Embryonic facial prominence (tissue), 1 donor: ENCODE results near the gene ECM2.

Experiments used
- DNase-seq: peaks from one replicate; pipeline ENCODE4 v3.0.0-alpha.2; 2016; ENCODE audit errors: extremely low spot score

The ECM2 gene

DNA sequence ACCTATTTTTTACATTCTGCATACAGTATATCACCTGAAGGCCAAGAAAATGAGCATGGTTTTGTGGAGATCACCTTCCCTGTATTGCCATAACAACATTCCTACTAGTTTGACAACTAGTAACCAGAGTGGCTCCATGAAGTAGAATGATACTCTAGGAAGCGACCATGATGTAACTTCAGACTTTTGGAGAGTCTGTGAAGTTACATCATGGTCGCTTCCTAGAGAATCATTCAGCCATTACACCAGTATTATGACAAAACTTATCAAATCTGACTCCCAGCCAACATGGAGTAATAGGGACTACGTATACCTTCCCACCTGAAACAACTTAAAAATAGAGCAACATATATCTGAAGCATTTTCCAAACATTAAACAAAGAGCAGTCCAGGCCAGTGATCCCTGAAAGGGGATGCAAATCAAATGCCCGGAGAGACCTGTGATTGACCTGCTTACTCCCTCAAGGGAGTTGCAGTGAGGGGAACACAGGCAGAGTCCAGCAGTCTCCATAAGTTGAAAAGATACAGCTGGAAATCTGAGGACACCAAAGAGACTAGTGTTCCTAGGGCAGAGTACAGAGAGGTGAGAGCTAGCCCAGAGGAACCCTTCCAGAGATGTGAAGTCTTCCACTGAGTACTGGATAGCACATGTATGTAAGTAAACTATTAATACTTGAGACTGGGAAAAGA lies 7.8 kb downstream of the ECM2 start:
- DNase-seq, result no peak

GRCh38 chr9:92527291-92527828 lies 8.4 kb downstream of the ECM2 start:
- DNase-seq, result no peak

- no peak for DNase-seq
Observed at GRCh38 chr9:92525306-92525705, 10.5 kb downstream of the ECM2 start.

DNA sequence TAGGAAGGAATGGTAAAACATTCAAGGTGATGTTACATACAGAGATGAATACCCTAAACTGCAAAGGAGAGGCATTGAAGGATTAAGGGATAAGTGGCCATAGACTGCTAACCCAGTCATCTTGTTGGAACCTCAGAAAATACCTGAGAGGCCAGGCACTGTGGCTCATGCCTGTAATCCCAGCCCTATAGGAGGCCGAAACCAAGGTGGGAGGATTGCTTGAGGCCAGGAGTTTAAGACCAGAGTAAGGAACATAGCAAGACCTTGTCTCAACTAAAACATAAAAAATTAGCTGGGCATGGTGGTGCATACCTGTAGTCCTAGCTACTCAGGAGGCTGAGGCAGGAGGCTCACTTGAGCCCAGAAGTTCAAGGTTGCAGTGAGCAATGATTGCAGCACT lies 10.9 kb downstream of the ECM2 start:
- no peak for DNase-seq

DNA sequence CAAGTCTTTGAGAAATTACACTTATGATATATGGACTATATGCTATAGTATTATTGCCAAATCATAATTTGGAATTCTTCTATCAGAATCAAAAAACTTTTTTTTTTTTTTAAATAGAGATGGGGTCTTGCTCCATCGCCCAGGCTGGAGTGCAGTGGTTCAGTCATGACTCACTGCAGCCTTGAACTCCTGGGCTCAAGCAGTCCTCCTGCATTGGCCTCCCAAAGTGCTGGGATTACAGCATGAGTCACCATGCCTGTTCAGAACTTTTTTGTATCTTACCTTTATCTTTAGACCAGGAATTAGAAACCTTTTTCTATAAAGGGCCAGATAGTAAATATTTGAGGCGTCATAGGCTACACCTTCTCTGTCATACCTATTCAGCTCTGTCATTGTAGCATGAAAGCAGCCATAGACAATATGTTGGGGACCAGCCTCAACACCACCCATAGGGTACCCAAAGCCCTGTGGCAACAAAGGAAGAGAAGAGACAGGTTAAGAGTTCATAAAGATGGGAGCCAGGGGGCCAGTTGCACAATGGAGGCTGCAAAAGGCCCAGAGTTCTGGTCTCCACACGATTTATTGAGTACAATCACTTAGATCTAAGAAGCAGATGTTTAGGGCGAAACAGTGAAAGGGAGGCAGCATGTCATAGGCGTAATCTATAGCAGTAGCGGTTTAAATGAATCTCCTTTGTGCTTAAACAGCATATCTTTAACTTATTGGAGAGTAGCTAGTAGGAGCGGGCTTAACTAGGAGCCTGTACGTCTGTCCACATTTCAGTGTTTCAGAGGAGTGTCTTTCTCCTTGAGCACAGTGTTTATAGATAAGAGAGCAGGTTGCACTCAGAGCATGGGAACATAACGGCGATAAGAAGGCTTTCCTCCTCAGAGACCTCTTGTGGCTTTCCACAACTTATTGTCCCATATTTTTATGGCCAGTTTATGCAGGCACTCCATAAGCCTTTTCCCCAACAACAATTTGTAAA lies 12.5 kb downstream of the ECM2 start:
- no peak for DNase-seq

DNA sequence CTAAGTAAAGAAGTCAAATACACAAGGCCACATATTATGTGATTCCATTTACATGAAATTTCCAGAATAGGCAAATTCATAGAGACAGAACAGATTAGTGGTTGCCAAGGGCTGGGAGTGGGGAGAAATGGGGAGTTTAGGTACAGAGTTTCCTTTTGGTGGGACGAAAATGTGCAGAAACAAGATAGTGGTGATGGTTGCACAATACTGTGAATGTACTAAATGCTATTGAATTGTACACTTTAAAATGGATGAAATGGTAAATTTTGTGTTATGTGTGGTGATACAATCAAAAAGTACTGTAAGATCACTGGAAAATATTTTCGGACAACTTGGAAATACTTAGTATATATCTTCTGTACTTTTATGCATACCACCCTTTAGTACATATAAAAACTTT lies 15.0 kb downstream of the ECM2 start:
- DNase-seq, result no peak

GRCh38 chr9:92518199-92518598 lies 17.6 kb downstream of the ECM2 start:
- no peak for DNase-seq

- DNase-seq, result no peak
Observed at GRCh38 chr9:92517046-92517445, 18.7 kb downstream of the ECM2 start.

DNA sequence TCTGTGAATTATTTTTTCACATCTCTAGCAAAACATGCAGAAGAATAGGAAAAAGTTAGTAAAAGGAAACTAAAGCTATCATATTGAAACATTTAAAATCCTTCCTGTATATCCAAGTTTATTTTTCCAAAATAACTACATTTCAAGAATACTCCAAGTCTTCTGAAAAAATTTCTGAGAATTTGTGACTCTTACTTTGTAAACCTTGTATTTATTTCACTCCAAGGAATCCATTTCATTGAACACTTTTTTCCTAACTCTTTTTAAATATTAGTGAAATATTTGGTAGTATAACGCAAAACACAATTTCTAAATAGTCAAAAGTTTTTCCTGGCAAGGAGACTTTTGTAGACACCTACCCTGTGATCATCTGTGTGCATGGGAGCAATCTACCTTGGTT lies 19.3 kb downstream of the ECM2 start:
- no peak for DNase-seq

DNA sequence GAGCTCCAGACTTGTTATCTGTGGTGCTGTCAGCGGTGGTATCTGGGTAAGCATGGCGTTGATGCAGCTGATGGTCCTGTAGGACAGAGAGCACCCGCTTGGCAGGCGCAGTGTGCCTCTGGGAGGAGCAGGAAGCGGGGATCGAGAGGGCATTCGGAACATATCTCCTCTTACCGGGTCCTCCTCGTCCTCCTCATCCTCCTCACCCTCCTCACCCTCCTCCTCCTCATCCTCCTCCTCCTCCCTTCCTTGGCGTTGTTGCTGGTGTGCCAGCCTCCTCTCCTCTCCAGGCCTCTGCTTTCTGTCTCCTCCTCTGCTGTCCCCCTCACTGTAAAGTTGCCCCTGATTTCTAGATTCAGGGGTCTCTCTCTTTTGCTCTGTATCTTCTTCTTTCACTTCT lies 21.2 kb downstream of the ECM2 start:
- no peak for DNase-seq

- DNase-seq, result no peak
Observed at GRCh38 chr9:92513349-92513748, 22.4 kb downstream of the ECM2 start.

DNA sequence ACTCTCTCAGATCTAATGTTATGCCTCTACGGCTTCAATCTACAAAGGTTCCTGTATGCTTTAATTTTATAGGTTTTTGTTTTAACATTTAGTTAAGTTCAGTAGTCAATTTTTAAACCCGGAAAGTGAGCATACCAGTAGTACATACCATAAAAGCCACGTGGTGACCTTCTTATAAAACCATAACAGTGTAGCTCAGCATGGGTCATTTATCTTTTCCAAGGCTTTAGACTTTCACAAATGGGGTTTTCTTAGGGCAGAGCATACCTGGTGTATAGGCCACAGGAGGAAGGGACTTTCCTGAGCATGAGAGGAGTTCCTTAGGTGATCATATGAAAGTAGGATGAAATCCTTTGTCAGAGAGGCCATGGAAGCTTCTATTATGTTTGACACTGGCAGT lies 23.2 kb downstream of the ECM2 start:
- no peak for DNase-seq

DNA sequence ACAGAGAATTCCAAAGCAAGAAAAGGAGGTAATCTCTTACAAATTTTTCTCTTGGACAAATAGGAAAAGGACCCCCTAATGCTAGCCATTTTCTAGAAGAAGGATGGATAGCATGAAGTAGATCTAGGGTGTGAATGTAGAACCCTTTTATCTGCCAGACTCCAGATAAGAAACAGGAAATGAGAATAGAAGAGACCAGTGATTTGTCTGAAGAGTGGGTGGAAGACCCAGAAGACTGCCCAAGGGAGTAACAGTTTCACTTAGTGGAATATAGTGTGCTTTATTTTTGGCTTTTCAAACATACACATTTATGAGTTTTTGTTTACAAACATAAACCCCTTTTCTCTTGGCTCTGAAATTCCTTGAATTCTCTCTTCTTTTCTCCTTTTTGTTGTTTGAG lies 25.0 kb downstream of the ECM2 start:
- no peak for DNase-seq

GRCh38 chr9:92509050-92509449 lies 26.7 kb downstream of the ECM2 start:
- DNase-seq, result no peak

DNA sequence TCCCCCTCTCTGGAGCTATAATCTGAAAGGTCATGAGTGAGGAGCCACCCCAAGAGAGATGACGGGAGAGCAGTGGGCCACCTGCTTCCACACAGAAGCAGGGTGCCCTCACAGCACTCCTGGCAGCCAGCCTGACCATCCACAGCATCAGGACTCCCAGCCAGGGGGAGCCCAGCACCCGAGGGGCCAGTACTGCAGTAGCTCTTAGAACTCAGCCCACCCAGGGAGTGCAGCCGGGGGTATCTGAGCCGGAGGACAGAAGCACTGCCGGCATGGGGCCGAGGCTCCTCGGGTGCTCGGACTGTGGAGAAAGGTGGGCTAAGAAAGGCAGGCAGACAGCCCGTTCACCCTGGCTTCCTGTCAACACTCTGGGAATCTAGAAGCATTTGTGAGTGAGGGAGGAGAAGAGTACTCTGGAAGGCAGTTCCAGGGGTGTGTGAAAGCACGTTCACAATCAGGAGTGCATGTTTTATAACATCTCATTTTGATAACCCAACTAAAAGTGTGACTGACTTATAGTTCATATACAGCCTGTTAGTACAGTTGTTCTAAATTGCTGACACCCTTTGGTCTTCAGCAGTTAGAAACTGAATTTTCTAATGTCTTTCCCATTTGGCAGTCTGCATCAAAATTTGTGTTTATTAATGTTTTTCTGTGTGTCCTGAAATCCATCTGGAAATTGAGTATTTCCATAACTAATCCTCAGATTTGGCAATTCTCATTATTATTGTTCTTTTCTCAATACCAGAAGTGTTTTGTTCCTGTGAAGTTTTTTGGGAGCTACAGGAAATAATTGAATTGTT lies 27.6 kb downstream of the ECM2 start:
- DNase-seq, result no peak

GRCh38 chr9:92507496-92507895 lies 28.3 kb downstream of the ECM2 start:
- no peak for DNase-seq

DNA sequence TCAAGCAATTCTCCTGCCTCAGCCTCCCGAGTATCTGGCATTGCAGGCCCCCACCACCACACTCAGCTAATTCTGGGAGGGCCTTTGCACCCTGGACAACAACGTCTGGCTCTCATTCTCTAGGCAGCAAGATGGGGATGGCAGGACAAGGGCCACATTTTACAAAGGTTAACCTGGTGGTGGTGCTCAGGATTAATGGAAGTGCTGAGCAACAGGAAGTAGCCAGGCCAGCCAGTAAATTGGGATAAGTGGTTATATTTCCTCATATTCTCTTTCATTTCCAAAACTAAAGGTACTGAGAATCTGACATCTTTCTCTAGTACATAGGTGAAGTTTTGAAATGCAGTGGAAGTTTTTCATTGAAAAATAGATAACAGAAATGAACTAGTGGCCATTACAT lies 28.8 kb downstream of the ECM2 start:
- no peak for DNase-seq

DNA sequence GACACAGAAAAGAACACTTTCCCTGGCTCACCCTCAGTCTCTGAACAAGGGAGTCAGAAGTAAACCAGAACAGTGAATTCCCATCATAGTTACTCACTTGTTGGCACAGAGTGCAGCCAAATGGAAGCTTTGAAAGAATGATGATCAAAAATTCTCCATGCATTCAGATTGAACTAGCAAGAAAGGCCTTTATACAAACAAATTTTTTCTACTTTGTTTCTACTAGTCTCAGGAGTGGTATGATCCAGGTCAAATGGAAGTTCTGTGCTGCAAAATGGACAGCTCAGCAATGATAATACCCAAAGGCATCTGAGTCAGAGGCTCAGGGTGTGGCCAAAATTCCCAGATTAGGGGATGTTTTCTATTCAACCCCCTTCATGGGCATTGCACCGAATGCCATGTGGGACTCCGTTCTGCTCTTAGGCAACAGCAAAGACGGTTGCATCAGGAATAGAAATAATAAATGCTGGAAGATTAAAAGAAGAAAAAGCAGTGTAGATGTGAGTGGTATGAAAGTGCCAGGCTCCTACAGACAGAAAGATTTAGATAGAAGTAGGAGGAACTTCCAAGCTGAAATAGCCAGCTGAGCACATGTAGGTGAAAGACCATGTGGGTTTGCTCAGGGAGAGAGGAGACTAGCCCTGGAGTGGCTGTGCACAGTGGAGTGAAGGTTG lies 29.5 kb downstream of the ECM2 start:
- DNase-seq, result no peak

- DNase-seq, result no peak
Observed at GRCh38 chr9:92504881-92505280, 30.9 kb downstream of the ECM2 start.

GRCh38 chr9:92503156-92503555 lies 32.6 kb downstream of the ECM2 start:
- DNase-seq, result no peak

DNA sequence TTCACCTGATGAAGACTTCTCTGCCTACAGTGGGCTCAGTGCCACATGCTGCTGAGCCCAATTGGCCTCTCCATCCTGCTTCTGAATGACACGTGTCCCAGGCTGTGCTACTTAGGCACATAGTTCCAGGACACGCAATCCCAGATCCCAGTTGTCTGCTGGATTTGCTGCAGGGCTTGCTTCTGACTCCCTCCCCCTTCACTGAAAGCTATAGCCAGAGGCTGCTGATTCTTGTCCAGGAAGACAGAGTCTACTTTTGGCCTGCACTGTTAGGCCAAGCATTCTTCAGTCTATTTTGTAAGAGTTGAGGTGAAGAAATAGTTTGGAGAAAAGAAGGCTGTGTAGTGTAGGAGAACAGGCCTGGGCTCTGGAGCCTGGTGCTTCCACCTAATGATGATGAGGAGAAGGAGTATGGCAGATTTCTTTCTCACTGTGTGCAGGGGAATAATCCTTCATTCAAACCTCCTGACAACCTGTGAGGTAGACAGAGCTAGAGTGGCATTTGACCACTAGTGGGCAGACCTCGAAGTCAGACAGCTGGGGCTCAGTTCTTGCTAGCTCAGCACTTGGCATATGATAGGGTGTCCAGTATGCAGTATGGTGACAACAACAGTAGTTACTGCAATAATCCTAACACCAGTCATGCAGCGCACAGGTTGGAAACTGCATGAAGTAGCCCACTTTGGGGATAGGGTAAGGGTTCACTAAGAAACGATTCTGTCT lies 34.0 kb downstream of the ECM2 start:
- DNase-seq, result no peak
